Keratinocyte (primary cell): ENCODE results near the gene LIMA1.

Experiments used
- EZH2 ChIP-seq: IDR thresholded peaks from one replicate; pipeline ENCODE4 v1.6.1; 2012; ENCODE audit warnings: inconsistent platforms, mild to moderate bottlenecking, low read length, moderate library complexity
- TF ChIP-seq, protein P1 (sequence below), 3 experiments: IDR thresholded peaks in 1 of 3; conservative IDR thresholded peaks in 1 of 3; optimal IDR thresholded peaks in 1 of 3; 2 replicates in 2 of 3; 3 replicates in 1 of 3; pipeline versions ENCODE3 to v1.5.1; 2011; ENCODE audit warnings: low read length in 3 of 3, mild to moderate bottlenecking in 3 of 3, moderate library complexity in 2 of 3, control low read depth in 1 of 3, inconsistent platforms in 1 of 3; ENCODE audit not compliant: insufficient read depth in 2 of 3; ENCODE audit errors: extremely low read depth in 1 of 3

DNA sequence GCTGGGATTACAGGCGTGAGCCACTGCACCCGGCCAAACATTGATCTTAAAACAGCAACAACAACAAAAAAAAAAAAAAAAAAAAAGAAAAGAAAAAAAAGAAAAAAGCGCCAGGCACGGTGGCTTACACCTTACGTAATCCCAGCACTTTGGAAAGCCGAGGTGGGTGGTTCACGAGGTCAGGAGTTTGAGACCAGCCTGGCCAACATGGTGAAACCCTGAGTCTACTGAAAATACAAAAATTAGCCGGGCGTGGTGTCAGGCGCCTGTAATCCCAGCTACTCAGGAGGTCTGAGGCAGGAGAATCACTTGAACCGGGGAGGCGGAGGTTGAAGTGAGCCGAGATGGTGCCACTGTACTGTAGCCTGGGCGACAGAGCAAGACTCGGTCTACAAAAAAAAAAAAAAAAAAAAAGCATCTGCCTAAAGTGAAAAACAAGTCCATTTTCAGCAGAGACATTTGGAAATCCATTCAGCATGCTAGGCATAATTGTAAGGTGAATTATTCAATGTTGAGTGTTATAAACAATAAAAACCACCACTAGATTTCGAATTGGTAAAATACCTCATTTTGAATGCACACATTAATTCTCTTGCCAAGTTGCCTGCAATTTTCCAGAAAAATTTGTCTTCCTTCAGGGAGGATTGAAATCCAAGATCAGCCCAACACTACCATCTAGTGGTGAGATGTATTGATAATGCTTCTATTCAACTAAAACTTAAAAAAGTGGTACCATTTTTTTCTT, 108.2 kb downstream of the LIMA1 start:
- no peak for TF ChIP-seq EZH2
- TF ChIP-seq, protein P1, sequence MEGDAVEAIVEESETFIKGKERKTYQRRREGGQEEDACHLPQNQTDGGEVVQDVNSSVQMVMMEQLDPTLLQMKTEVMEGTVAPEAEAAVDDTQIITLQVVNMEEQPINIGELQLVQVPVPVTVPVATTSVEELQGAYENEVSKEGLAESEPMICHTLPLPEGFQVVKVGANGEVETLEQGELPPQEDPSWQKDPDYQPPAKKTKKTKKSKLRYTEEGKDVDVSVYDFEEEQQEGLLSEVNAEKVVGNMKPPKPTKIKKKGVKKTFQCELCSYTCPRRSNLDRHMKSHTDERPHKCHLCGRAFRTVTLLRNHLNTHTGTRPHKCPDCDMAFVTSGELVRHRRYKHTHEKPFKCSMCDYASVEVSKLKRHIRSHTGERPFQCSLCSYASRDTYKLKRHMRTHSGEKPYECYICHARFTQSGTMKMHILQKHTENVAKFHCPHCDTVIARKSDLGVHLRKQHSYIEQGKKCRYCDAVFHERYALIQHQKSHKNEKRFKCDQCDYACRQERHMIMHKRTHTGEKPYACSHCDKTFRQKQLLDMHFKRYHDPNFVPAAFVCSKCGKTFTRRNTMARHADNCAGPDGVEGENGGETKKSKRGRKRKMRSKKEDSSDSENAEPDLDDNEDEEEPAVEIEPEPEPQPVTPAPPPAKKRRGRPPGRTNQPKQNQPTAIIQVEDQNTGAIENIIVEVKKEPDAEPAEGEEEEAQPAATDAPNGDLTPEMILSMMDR (optimal IDR thresholded peaks at IDR 0.05 in 1 of 3, IDR thresholded peaks at IDR 0.05 in 1 of 3, conservative IDR thresholded peaks at IDR 0.05 in 1 of 3; ENCODE audit: extremely low read depth in 1 of 3, insufficient read depth in 2 of 3, low read length in 3 of 3): peak in 2 of 3 experiments; percentile 33 to 42
